NCI-H2081 (cell line): Measurements from ENCODE around the gene CD79B.

ENCODE experiments used
- DNase-seq, 2 experiments: peaks; one replicate each; lab custom pipeline; 2025; lab: John Stamatoyannopoulos, UW

Gene CD79B

GRCh38 chr17:63931981-63932561 is at the start of gene CD79B:
Gene CD79B (minus strand): TSS chr17:63932331. CDS start chr17:63932261, 70 bp downstream.
- no peak for DNase-seq

DNA sequence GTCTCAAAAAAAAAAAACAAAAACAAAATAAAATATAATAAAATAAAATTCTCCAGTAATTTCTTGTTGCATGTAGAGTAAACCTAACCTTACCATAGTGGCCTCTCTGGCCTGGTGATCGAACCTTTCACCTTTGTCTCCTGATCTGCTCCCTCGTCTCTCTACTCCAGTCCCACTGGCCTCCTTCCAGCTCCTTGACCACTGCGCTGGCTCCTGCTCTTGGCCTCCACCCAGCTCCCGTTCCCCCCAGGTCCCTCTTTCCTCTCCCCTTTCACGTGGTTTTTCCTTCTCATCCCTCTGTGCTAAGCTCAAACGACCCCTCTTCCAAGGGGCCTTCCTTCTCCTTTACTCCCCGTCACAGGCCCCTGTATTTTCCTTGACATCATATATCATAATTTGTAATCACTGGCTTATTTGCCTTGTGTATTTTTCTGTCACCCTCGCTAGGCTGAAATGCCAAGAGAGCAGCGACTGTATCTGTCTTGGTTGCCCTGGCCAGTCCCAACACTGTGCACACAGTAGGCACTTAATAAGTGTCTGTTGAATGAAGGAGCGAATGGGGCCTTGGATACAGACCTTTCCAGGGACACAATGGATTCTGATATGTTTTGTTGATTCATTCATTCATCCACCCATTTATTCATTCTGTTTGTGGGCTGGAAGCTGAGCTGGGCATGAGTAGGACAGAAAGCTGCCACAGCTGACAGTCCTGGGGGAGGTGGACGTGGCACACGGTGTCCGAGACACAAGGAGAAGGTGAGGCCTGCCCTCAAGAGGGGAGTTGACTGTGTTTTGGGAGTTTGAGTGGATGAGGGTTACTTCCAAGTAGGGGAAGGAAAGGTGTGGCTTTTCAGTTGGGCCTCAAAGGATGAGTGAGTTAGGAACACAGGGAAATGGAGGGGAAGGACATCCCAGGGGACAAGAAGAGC is 46.4 kb upstream of the CD79B start:
- DNase-seq, result no peak

GRCh38 chr17:63976702-63977101 is 44.6 kb upstream of the CD79B start:
- no peak for DNase-seq

GRCh38 chr17:63975541-63976092 is 43.5 kb upstream of the CD79B start:
- DNase-seq, result no peak

- no peak for DNase-seq
These were observed 42.6 kb upstream of the CD79B start for GRCh38 chr17:63974594-63975192.

- no peak for DNase-seq
These were observed 41.9 kb upstream of the CD79B start for GRCh38 chr17:63973930-63974593.

GRCh38 chr17:63973247-63973646 is 41.1 kb upstream of the CD79B start:
- no peak for DNase-seq

GRCh38 chr17:63972796-63973195 is 40.7 kb upstream of the CD79B start, which contains the start of gene SCN4A:
Gene SCN4A (minus strand): TSS chr17:63972918. CDS start chr17:63972841, 77 bp downstream.
- no peak for DNase-seq

- DNase-seq, result no peak
These were observed 37.1 kb upstream of the CD79B start for GRCh38 chr17:63969278-63969677.

- no peak for DNase-seq
These were observed 35.8 kb upstream of the CD79B start for GRCh38 chr17:63967953-63968352.

GRCh38 chr17:63966646-63967264 is 34.6 kb upstream of the CD79B start:
- DNase-seq, result no peak

GRCh38 chr17:63963123-63963522 is 31.0 kb upstream of the CD79B start:
- DNase-seq, result no peak

DNA sequence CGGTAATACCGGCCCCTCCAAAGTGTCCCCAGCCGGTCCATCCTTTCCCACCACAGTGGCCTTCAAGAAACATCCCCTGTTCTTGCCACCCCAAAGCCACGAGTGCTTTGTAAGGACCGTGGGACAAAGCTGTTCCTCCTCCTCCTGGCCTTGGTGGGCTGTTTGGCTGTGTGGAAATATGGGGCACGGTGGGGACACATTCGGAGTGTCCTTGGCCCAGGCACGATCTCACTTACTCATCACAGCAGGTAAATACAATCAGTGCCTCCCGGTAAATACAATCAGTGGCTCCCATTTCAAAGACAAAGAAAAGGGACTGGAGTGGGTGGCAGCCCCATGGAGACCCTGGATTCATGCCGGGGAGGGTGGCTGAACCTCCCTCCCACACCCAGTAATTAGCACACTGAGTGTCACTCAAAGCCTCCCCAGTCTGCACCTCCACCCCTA is 30.2 kb upstream of the CD79B start:
- DNase-seq, result peak in 1 of 2 experiments; percentile 32

GRCh38 chr17:63961355-63962212 is 29.5 kb upstream of the CD79B start:
- DNase-seq, result no peak

DNA sequence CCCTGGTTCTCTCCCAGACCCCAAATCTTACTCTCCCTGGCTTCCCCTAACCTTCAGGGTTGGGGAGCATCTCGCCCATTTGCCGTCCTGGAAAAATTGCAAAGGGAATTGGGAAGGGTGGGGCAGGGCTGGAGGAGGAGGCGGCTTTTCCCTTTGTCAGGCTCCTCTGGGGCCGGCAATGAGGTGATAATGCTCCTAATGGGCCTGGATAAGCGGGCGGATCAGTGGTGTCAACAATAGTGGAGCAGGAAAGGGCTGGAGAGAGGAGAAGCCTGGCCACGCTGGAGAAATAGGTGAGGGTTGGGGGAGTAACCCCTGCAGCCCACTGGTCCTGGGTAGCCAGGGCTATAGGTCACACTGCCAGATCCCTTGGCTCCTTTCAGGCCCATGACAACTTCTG is 28.3 kb upstream of the CD79B start:
- DNase-seq, result no peak

GRCh38 chr17:63960006-63960405 is 27.9 kb upstream of the CD79B start:
- DNase-seq, result peak in 1 of 2 experiments; percentile 43

DNA sequence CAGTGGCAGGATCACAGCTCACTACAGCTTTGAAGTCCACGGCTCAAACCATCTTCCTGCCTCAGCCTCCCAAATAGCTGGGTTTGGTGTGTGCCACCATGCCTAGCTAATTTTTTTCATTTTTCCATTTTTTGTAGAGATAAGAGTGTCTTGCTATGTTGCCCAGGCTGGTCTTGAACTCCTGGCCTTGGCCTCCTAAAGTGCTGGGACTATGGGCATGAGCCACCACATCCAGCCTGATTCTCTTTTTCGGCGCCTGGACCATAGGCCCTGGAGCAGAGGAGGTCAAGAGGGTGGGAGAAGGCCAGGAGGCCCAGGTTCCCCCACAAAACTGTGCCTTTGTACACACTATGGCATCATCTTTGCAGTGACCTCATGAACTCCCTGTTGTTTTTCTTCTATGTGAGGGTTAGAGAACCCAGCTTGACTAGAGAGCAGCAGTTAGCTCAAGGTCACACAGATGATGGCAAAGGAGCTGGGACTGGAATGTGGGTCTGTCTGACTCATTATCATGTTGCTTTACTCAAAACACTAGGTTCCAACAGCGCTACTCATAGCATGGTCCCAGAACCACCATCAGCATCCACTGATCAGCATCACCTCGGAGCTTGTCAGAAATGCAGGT is 24.3 kb upstream of the CD79B start:
- DNase-seq, result no peak

GRCh38 chr17:63955791-63956190 is 23.7 kb upstream of the CD79B start:
- DNase-seq, result no peak

DNA sequence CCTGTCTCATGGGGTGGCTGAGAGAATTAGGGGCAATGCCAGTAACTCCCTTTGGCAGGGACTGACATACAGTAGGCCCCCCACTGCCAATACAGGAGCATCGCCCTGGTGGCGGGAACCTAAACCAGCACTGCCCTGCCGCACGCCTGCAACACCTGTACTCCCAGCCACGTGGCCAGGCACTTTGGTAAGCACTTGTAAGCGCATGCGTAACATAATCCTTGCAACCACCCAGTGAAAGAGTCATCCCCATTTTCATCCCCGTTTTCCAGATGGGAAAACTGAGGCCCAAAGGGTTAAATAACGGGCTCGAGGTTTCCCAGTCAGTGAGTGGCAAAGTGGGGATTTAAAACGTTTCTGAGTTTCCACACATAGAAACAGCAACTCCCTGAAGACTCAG is 23.1 kb upstream of the CD79B start:
- DNase-seq, result no peak
